Kidney epithelial cell (primary cell): ENCODE measurements around the gene LACTB. TPM values are rescaled to one million over a fixed set of nuclear protein-coding genes. Genes with fewer than 3 reads are reported as not detected.
A peak's percentile ranks its signal among the peaks of the same experiment; 100 is the strongest.

Experiments
- DNase-seq: peaks from one replicate; pipeline ENCODE4 v3.0.0-alpha.2; 2010; ENCODE audit warnings: low read depth
- H3K27me3 ChIP-seq: 2 replicates; pipeline ENCODE4 v1.6.0; 2011; ENCODE audit warnings: low read length; ENCODE audit not compliant: control insufficient read depth, insufficient read depth
- H3K36me3 ChIP-seq: 2 replicates; pipeline ENCODE4 v1.5.1; 2011; ENCODE audit warnings: low read length; ENCODE audit not compliant: control insufficient read depth, insufficient read depth
- H3K4me3 ChIP-seq: 2 replicates; pipeline ENCODE4 v1.5.1; 2011; ENCODE audit warnings: low read depth, mild to moderate bottlenecking, control low read depth, low read length
- total RNA-seq: library from RNA; depleted of rRNA; stranded (reverse); fragments of >200 nt; gene quantifications from 2 replicates; pipeline ENCODE4 v1.2.3, GENCODE V29; 2015
- TF ChIP-seq, protein P1 (sequence below): IDR thresholded peaks from 2 replicates; pipeline ENCODE4 v1.5.1; 2011; ENCODE audit warnings: mild to moderate bottlenecking, moderate library complexity, low read length, control low read depth, inconsistent platforms; ENCODE audit not compliant: insufficient read depth, poor library complexity, severe bottlenecking

LACTB gene, protein sequence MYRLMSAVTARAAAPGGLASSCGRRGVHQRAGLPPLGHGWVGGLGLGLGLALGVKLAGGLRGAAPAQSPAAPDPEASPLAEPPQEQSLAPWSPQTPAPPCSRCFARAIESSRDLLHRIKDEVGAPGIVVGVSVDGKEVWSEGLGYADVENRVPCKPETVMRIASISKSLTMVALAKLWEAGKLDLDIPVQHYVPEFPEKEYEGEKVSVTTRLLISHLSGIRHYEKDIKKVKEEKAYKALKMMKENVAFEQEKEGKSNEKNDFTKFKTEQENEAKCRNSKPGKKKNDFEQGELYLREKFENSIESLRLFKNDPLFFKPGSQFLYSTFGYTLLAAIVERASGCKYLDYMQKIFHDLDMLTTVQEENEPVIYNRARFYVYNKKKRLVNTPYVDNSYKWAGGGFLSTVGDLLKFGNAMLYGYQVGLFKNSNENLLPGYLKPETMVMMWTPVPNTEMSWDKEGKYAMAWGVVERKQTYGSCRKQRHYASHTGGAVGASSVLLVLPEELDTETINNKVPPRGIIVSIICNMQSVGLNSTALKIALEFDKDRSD
- 10.7 and 11.6 TPM in 2 replicates for total RNA-seq

DNA sequence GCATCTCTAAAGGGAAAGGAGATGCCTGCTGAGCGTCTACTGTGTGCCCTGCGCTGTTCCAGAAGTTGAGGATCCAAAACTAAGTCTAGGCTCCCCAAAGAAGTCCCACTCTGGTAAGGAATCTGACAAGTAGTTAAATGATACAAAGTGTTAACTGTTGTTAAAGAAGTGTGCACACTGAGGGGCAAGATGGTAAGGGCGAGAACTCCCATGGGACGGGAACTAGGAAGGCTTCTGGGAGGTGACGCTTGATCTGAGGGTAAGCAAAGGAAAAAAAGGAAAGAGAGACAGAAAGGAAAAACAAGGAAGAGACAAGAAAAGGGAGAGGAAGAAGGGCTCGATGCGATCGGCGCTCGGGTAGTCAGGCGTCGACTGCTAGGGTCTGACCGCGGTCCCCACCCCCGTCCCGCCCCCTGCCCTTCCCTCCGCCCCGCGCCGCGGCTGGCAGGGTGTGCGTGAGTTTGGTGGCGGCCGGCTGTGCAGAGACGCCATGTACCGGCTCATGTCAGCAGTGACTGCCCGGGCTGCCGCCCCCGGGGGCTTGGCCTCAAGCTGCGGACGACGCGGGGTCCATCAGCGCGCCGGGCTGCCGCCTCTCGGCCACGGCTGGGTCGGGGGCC, at the start of gene LACTB:
Gene LACTB (plus strand): TSS at position 480 of the 620 bp plus-strand sequence. CDS start 11 bp downstream, at position 491.
- DNase-seq: peak; percentile 42
- Histone ChIP-seq H3K4me3 (peak within 1 kb of the TSS; percentile 87), H3K27me3 (no peaks in the 10 kb centered on the region), H3K36me3 (no peaks in the 10 kb centered on the region)
- TF ChIP-seq, protein P1, sequence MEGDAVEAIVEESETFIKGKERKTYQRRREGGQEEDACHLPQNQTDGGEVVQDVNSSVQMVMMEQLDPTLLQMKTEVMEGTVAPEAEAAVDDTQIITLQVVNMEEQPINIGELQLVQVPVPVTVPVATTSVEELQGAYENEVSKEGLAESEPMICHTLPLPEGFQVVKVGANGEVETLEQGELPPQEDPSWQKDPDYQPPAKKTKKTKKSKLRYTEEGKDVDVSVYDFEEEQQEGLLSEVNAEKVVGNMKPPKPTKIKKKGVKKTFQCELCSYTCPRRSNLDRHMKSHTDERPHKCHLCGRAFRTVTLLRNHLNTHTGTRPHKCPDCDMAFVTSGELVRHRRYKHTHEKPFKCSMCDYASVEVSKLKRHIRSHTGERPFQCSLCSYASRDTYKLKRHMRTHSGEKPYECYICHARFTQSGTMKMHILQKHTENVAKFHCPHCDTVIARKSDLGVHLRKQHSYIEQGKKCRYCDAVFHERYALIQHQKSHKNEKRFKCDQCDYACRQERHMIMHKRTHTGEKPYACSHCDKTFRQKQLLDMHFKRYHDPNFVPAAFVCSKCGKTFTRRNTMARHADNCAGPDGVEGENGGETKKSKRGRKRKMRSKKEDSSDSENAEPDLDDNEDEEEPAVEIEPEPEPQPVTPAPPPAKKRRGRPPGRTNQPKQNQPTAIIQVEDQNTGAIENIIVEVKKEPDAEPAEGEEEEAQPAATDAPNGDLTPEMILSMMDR: no peak

DNA sequence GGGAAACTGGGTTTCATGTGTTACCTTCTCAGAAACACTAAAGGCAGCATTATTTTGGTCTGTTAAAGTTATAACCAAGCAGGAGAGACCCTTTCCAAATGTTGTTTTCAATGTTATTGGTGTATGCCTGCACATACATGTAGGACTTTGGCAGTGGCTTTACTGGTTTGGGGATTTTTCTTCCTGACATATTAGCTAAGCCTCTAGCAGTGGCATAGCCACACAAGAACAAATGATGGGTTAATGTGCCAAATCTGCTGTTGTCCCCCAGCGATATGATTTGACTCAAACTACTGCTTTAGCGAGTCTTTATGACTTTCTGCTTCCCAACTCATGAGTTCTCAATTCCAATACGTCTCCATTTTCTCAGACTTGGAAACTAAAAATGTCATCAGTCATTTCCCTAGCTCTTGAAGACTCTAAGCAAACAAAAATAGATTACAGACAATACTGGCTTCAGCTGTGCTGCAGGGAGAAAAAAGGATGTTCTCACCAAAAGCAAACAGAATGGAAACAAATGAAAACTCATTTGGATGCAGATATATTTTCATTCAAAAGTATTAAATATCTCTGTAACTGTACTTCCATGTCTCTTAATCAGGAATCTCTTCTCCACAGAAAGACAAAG, 49.5 kb upstream of the LACTB start:
- H3K4me3 ChIP-seq: no peak overlapping the region
- H3K36me3 ChIP-seq: peaks cover 11% of the 10 kb centered on the region
- H3K27me3 ChIP-seq: no peaks in the 10 kb centered on the region
- no peak for DNase-seq
- TF ChIP-seq, protein P1: no peak

DNA sequence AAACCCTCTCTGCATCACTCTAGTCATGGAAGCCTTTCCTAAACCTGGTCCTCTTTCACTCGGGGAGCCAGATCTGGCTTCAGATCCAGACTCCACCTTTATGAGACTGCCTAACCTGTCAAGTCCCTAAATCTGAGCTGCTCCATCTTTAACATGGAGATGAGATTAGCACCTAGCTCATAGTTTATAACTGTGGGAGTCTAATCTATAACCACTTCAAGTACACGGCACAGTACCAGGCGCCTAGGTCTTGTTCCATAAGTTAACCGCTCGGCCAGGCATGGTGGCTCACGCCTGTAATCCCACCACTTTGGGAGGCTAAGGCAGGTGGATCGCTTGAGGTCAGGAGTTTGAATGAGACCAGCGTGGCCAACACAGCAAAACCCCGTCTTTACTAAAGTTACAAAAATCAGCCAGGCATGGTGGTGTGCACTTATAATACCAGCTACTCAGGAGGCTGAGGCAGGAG, 48.8 kb upstream of the LACTB start:
- DNase-seq: no peak
- H3K4me3 ChIP-seq: no peak overlapping the region
- no peaks in the 10 kb centered on the region for H3K27me3 ChIP-seq
- H3K36me3 ChIP-seq: peaks cover 8% of the 10 kb centered on the region
- TF ChIP-seq, protein P1: no peak

DNA sequence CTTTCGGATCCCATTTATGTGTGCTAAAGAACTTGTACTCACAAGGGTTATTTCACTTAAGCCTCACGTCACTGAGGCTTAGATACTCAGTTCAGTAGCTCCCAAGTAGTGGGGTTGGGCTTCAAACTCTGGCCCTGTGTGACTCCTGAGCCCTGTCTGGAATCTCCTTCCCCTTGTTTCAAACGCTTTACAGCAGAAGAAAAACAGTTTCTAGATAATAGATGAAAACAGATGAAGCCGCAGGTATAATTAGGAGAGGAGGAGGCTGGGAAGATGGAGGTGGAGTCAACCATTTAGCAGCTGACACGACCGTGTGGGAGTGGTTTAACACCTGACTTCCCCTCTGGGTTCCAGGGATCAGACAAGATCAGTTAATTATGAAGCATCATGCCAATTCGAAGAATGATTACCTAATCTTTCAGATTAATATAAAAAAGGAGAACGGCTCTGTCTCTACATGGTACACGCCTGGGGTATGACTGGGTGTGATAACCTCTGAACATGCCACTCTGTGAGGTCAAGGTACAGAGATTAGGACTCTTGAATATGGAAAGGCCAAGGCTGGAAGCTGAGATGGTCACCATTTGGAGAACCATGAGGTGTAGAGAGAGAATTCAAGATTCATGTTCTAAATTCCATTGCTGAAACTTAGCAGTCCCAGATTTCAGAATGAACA, 48.0 kb upstream of the LACTB start:
- TF ChIP-seq, protein P1: no peak
- Histone ChIP-seq H3K36me3 (peaks cover 4% of the 10 kb centered on the region), H3K4me3 (no peak overlapping the region), H3K27me3 (no peaks in the 10 kb centered on the region)
- no peak for DNase-seq
